Measurements from ENCODE around the gene SRI. TPM values are rescaled to one million over a fixed set of nuclear protein-coding genes. Genes with fewer than 3 reads are reported as not detected.

Gene SRI
- total and polyA plus RNA-seq, 8 donors = 18.6 to 78.1 (median 42.1) TPM

DNA sequence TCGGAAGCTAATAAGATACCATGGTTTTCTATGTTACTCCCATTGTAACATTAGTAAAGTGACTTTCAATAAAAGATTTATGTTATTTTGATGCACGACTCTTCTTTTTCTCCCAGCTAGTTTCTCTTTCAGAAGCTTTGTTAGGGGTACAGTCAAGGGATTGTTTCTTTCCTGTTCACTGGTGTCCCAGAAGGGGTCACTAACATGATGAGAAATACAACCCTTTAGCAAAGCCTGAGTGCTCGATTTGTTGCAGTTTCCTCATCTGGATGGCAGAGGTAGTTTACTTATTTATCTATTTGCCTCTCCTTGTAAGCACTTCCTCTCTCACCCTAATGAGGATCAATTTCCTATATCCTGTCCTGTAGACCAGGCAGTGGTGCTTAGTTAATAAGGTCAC lies 17.0 kb downstream of the SRI start:
- WGBS, 2 donors = 80 to 88% methylated on average over 3 of the region's 3 CpGs
- FAIRE-seq = no peak
- intact Hi-C loops (cut with DNase I) = no loop called here
- Histone ChIP-seq H3K36me3 (peaks cover 0 to 45% (median 23%) of the 10 kb centered on the region in 3 donors), H3K27ac (no peak overlapping the region), H3K27me3 (no peaks in the 10 kb centered on the region), H3K4me3 (no peak overlapping the region), H3K9me3 (no peaks in the 10 kb centered on the region), H3K4me1 (no peaks in the 10 kb centered on the region)
- ATAC-seq = no peak
- TF ChIP-seq, protein P1, sequence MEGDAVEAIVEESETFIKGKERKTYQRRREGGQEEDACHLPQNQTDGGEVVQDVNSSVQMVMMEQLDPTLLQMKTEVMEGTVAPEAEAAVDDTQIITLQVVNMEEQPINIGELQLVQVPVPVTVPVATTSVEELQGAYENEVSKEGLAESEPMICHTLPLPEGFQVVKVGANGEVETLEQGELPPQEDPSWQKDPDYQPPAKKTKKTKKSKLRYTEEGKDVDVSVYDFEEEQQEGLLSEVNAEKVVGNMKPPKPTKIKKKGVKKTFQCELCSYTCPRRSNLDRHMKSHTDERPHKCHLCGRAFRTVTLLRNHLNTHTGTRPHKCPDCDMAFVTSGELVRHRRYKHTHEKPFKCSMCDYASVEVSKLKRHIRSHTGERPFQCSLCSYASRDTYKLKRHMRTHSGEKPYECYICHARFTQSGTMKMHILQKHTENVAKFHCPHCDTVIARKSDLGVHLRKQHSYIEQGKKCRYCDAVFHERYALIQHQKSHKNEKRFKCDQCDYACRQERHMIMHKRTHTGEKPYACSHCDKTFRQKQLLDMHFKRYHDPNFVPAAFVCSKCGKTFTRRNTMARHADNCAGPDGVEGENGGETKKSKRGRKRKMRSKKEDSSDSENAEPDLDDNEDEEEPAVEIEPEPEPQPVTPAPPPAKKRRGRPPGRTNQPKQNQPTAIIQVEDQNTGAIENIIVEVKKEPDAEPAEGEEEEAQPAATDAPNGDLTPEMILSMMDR (IDR thresholded peaks at IDR 0.05) = no peak
- DNase-seq = no peak

DNA sequence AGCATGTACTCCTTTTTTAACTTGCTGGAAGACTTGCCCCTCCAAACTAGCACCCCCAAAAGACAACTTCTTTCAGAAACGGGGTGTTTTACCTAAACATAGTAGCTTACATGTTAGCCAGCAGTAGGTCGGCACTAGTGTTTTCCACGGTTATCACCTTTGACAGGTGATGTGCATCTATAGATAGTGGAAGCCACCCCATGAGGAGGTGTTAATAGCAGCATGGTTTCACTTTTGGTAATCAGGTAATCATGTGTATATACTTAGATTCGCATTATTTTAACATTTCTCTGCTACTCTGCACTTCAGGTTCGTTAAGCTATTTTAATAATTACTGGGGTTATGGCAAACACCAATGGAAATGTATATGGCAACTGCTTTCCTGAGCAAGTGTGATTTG lies 17.6 kb downstream of the SRI start:
- no peaks in the 10 kb centered on the region for H3K9me3 ChIP-seq
- FAIRE-seq = no peak
- DNase-seq = no peak
- peaks cover 0 to 40% (median 18%) of the 10 kb centered on the region in 3 donors for H3K36me3 ChIP-seq
- WGBS, 2 donors = 68 to 71% methylated on average over 5 of the region's 5 CpGs
- TF ChIP-seq, protein P1 (IDR thresholded peaks at IDR 0.05) = no peak
- intact Hi-C loops (cut with DNase I) = no loop called here
- ATAC-seq = no peak
- H3K27ac ChIP-seq = no peak overlapping the region
- no peak overlapping the region for H3K4me3 ChIP-seq
- H3K27me3 ChIP-seq = no peaks in the 10 kb centered on the region
- no peaks in the 10 kb centered on the region for H3K4me1 ChIP-seq

DNA sequence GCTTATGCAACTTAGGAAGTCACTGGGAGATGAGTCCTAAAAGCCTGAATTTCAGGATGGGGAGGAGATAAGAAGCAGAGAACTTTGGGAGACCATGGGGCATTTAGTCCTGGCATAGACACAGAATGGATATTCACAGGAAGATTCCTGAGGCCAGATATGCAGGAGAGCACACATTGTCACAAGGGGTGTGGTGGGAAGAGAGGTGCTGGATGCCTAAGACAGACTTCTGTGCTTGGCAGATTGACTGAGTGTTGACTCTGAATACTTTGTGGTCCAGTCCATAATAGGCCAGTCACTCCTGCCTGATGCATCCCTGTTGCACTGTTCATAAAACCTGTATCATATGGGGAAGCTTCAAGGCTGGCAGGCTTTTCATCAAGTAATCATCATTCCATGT lies 18.5 kb downstream of the SRI start:
- no peaks in the 10 kb centered on the region for H3K27me3 ChIP-seq
- TF ChIP-seq, protein P1 (IDR thresholded peaks at IDR 0.05) = no peak
- H3K36me3 ChIP-seq = peaks cover 0 to 30% (median 11%) of the 10 kb centered on the region in 3 donors
- H3K27ac ChIP-seq = no peak overlapping the region
- H3K4me3 ChIP-seq = no peak overlapping the region
- no peaks in the 10 kb centered on the region for H3K4me1 ChIP-seq
- intact Hi-C loops (cut with DNase I) = no loop called here
- no peaks in the 10 kb centered on the region for H3K9me3 ChIP-seq
- ATAC-seq (no peak), DNase-seq (no peak), FAIRE-seq (no peak)

DNA sequence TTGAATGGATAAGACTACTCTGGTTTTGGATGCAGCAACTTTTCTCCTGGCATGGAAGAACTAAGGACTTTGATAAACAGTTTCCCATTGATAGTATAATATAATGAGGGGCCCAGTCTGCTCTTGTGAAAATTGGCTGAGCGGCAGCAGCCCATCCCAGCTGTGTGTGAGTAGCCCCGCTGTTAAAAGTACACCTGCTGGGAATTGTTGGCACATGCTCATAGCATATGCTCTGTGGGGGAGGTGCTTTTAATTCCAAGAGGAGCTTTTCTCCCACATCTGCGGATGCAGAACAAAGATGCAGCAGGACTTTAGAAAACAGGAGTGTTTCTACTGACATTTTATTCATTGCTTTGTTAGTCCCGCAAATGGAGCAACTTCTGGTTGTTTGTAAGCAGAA lies 19.0 kb downstream of the SRI start:
- TF ChIP-seq, protein P1 (IDR thresholded peaks at IDR 0.05) = no peak
- ATAC-seq (no peak), FAIRE-seq (no peak), DNase-seq (no peak)
- H3K4me1 ChIP-seq = no peaks in the 10 kb centered on the region
- peaks cover 0 to 25% (median 6%) of the 10 kb centered on the region in 3 donors for H3K36me3 ChIP-seq
- H3K4me3 ChIP-seq = no peak overlapping the region
- intact Hi-C loops (cut with DNase I) = no loop called here
- H3K27ac ChIP-seq = no peak overlapping the region
- H3K9me3 ChIP-seq = no peaks in the 10 kb centered on the region
- 64 to 72% methylated on average over 4 of the region's 4 CpGs for WGBS, 2 donors
- no peaks in the 10 kb centered on the region for H3K27me3 ChIP-seq

DNA sequence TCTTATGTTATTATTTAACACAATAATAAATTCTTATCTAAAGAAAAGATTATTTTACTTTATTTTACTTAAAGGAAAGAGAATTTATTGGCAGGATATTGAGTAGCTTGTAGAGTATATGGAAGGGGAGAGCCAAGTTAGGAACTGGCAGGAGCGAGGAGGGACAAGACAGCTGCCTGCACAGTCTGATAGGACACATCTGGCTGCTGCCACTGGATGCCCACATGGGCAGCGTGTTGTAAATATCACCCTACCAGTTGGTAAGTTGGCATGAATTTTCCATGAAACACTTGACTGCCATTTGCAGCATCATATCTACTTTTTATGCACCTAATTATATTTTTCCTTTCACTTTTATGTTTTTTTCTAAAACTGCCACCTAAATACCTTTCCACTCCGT lies 19.6 kb downstream of the SRI start:
- WGBS, 2 donors = 89 to 92% methylated on average over 3 of the region's 3 CpGs
- peaks cover 0 to 20% (median 3%) of the 10 kb centered on the region in 3 donors for H3K36me3 ChIP-seq
- FAIRE-seq (no peak), DNase-seq (no peak), ATAC-seq (no peak)
- intact Hi-C loops (cut with DNase I) = no loop called here
- TF ChIP-seq, protein P1 (IDR thresholded peaks at IDR 0.05) = no peak
- H3K4me1 ChIP-seq = no peaks in the 10 kb centered on the region
- H3K27ac ChIP-seq = no peak overlapping the region
- H3K4me3 ChIP-seq = no peak overlapping the region
- no peaks in the 10 kb centered on the region for H3K27me3 ChIP-seq
- H3K9me3 ChIP-seq = no peaks in the 10 kb centered on the region

Measured in pancreas (tissue), 10 donors.